ENCODE results near the gene CCDC51.
"Not testable (repeated sequence)": the region's sequence is repeated elsewhere in the genome, so short reads cannot be mapped to it uniquely, and the experiment has no call there.

Gene CCDC51

DNA sequence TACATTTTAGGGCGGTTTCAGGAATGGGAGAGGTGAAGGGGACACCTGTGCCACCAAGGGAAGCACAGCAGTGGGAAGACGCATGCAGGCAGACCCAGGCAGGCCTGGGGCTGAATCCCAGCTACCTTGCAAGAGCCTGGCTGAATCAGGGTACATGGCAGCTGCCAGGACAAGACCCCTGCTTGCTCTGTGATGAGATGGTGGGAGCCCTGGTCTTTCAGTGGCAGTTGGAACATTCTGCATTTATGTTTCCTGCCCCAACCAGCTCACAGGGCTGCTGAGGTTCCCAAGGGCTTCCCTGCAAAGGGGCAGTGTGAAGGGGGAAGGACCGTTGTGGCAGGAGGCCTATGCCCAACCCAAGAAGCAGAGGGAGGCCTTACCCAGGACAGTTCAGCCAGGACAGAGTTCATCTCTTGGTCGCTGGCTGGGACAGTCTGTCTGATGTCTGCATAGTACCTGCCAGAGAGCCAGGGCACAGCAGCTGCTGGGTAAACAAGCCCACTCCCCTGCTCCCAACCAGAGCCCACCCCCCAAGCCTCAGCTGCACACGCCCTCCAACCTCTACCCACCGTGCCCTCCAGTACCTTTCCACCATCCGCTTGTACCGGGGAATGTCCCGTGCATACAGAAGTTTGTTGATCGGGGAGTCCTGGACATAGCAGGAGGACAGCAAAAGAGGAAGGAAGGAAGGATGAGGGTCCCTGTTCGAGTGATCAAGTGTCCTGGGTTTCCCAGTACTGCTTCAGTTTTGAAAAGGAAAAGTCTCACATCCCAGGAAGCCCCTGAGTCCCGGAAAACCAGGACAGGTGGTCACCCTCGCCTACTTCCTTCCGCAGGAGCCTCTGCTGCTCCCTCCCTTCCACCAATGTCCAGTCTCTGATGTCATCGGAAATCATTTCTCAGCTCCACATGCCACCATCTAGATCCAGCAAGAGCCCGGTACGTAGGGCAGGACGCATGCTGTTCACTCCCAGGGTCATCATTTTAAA is 33.2 kb downstream of the CCDC51 start:
- no peak for DNase-seq (ENCODE audit: low read depth in 2 of 2)

DNA sequence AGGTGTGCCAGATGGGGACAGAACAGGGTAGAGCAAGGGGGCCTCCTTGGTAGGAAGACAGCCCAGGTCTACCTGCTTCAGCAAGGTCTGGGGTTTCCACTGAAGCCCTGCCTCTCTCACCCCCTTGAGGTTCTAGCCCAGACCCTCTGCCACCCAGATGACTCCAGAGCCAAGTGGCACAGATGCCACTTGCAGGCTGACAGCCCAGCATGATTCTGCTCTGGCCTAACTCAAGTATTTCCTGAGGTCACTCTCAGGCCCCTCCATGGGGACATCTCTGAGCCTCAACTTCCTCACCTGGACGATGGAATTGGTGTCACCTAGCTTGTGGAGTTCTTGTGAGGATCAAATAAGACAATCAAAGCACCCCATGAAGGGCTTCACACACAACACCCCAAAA is 33.9 kb downstream of the CCDC51 start:
- no peak for DNase-seq (ENCODE audit: low read depth in 2 of 2)

DNA sequence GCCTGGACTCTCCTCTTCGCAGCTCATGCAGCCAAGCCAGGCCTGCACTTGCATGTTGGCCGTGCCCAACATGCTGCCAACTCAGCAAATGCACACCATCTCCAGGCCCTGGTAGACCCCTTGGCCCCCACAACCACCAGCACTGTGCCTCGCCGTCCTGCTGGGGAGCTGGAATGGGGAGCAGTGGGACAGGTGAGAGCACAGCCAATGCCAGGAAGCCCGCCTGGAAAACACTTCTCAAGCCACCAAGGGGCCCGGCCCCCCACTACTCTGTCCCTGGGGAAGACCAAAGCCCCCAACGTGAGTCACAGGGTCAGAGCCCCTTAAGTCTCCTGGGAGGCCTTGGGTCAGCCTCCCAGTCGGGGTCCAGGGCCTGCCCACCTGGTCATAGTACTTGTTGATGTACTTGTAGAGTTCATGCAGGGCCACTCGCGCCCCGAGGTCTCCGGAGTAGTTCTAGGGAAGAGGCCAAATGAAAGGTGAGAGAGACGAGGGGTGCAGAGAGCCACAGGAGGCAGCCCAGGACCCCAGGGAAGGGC is 34.5 kb downstream of the CCDC51 start:
- no peak for DNase-seq (ENCODE audit: low read depth in 2 of 2)

DNA sequence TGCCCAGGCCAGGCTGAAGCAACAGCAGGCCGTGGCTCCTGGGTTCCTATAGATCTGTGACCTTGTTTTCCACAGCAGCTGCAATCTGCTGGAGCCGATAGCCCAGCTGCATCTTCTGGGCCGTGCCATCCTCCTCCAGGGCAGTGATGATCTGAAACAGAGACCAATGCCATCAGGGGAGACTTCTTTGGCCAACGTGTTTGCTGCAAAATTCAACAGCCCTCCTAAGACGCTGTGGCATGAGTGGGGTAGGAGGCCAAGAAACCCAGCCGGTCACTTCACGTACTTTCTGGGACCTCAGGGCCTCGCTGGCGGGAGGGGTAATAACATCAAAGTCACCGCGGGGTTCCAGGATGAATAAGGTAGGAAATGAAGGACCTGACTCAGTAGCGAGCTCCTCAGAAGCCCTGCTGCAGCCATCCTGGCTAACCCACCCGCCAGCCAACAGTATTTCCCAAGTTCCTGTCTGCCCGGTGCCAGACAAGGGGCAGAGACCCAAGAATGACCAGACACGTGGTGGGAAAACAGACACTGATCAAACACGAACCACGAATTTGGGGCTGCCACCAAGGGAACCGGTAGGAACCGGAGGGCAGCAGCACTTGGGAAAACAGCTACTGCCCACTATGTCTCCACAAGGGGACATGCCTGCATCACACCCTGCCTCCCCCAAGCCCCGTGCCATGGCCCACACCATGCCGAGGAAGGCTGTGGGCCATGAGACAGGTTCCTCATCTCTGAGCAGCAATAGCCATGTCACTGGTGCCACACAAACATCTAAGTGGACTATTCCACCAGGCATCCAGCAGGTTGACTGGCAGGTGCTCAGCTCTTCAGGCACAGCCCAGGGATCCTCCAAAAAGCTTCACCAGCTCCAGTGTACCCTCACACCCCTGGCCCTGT is 35.2 kb downstream of the CCDC51 start:
- no peak for DNase-seq (ENCODE audit: low read depth in 2 of 2)

DNA sequence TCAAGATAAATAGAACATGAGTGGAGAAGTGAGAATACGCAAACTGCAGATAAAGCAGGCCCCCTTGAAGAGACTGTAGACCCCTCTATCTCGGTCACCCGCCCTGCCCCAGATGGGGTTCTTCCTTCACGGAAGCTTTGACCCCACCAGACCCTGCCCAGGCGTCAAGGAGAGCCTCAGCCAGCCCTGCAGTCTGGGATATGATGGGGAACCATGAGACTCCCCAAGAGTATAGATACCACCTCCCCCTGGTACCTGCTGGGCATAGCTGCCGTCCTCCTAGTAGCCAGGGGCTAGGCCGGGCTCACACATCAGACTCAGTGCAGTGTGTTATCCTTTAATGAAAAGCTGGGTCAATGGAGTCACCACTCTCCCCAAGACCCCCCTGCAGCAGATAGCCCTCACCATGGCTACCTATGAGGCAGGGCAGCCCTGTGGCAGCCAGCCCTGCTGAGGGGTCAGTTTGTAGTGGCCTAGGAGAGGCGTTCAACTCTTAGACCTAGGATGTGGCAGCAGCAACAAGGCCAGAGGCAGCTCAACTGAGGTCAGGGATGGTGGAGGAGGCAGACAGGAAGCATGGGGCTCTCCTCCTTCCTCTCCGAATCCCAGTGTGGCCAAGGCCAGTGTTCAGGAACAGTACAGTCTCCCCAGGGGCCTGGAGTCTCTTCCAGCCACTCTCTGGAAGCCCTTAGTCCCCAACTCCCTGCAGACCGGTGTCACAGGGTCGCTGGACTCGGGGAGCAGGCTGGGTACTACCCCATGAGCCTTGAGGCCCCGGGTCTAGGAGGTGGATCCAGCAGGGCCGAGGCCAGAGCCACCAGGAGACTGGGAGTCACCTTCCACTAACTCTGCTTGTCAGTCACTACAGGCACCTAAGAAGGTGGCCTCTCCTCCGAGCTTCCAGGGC is 36.1 kb downstream of the CCDC51 start:
- no peak for DNase-seq (ENCODE audit: low read depth in 2 of 2)

DNA sequence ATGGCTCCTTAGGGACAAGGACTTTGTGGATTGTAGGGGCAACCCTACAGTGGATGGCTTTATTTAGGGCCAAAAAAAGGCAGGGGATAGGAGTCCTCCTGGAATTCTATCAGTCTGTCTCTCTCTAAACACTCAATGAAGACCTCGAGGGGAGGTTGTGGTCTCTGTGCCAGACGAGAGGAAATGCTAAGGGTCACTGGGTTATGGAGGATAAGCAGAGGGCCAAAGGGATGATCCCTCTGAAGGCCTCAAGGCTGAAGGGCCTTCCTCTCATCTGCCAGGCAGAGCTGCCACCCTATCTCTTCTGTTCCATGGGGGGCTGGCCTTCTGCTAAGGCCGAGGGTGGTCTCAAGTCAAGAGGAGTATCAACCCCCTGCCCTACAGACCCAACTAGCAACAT is 37.0 kb downstream of the CCDC51 start:
- no peak for DNase-seq (ENCODE audit: low read depth in 2 of 2)

DNA sequence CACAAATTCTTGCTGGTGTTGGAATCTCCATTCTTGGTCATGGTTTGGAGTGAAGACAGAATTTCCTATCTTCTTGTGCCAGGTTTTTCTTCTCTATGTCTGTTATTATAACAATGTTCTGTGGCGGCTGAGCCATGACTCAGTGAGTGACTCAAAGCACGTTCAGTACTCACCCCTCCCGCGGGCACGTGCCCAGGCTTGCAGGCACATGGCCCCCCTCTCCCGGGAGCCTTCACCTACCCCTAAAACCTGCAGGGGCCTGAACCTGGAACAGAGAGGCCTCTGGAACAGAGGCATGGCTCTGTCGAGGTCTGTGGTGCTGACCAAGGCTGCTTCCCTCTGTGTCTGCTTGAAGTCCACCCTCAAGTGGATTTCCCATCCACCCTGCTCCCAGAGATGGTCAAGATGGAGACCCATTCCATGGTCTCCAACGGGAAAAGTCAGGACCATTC is 37.6 kb downstream of the CCDC51 start:
- no peak for DNase-seq (ENCODE audit: low read depth in 2 of 2)

DNA sequence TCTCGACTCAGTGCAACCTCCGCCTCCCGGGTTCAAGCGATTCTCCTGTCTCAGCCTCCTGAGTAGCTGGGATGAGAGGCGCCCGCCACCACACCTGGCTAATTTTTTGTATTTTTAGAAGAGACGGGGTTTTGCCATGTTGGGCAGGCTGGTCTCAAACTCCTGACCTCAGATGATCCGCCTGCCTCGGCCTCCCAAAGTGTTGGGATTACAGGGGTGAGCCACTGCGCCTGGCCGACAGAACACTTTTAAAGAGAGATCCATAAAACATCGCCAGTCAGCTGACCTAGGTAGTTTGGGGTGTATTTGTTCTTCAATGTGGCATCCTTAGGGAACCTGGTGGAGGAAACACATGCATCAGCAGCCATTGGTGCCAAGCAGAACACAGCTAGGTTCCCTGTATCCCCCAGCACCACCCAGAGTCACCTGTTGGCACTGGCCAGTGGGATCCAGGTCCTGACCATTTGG is 38.5 kb downstream of the CCDC51 start:
- not testable (repeated sequence) for DNase-seq (ENCODE audit: low read depth in 2 of 2)

DNA sequence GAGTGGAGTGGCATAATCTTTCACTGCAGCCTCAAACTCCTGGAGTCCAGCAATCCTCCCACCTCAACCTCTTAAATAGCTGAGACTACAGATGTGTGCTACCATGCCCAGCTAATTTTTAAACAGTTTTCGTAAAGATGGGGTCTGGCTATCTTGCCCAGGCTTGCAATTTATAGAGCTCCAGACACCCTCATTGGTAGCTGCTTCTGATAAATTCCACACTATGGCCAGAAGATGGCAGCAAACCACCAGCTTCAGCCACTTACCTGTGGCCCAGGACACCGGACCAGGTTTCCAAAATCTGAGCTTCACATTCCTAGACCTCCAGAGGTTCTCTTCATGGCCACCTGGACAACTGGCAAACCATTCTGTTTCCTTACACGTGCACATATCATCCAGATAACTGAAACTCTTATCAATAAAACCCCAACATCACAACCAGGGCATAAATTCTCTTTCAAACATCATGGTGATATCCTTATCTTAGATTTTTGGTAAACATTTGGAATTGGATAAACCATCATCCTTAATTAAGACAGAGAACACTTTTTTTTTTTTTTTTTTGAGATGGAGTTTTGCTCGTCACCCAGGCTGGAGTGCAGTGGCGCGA is 39.0 kb downstream of the CCDC51 start:
- DNase-seq (ENCODE audit: low read depth in 2 of 2), result peak; percentile 32 to 44

DNA sequence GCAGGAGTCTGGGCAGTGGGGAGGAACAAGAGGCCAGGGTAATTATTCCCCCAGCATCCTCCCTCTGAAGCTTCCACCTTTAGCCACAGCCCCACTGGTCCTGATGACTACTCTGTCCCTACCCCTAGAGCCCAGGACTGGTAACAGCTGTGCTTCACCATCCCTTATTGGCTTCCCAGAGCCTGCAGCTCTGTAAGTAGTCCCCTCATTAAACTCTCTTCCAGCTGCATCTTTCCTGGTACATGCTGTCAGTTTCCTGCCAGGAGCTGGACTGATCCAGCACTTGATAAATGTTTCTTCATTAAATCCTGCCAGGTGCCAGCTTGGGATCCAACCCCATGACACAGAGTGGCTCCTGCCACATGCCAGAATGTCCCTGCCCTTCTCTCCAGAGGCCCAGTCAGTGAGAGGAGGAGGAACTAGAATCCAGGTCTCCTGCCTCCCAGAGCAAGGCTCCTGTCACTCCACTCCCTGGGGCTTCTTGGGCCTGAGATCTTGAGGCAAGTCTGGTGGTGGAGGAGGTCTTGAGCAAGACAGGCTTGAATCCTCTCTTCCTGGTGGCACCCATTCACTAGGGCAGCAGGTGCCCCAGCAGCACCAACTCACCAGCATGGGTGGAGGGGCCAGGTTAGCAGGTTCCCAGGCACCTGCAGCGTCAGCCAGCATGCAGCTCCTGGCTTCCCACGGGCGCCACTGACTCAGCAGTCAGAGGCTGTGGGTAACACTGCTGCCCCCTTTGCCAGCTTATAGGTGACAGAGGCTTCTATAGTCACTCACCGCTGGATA is 40.3 kb downstream of the CCDC51 start:
- DNase-seq (ENCODE audit: low read depth in 2 of 2), result no peak

DNA sequence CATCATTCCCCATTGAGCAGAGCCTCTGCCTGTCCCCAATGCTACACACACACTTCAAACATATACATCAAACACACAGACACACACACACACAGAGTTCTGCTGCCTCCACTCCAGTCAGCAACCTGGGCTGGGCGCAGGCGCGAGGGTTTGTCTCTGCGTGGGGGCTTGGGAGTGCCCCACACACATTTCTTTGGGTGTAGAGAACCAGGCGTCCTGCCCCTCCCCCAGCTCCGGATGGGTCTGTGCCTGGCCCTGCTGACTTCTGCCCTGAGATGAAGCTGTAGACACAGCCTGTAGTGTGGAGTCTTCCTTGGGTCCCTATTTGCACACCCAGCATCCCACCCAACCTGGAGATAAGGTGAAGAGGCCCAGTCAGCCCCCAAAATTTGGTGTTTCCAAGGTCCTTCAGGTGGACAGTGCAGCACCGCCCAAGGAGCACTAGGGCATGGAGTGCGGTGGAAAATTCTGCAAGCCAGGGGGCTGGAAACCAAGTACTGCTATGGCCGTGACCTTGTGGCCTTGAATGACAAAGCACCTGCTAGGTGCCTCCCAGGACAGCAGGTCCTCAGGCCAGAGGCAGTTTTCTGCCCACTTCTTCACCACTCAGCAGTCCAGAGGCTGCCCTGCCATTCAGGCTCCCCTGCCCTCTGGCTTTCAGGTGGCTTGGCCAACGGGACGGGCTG is 41.1 kb downstream of the CCDC51 start:
- DNase-seq (ENCODE audit: low read depth in 2 of 2), result no peak

DNA sequence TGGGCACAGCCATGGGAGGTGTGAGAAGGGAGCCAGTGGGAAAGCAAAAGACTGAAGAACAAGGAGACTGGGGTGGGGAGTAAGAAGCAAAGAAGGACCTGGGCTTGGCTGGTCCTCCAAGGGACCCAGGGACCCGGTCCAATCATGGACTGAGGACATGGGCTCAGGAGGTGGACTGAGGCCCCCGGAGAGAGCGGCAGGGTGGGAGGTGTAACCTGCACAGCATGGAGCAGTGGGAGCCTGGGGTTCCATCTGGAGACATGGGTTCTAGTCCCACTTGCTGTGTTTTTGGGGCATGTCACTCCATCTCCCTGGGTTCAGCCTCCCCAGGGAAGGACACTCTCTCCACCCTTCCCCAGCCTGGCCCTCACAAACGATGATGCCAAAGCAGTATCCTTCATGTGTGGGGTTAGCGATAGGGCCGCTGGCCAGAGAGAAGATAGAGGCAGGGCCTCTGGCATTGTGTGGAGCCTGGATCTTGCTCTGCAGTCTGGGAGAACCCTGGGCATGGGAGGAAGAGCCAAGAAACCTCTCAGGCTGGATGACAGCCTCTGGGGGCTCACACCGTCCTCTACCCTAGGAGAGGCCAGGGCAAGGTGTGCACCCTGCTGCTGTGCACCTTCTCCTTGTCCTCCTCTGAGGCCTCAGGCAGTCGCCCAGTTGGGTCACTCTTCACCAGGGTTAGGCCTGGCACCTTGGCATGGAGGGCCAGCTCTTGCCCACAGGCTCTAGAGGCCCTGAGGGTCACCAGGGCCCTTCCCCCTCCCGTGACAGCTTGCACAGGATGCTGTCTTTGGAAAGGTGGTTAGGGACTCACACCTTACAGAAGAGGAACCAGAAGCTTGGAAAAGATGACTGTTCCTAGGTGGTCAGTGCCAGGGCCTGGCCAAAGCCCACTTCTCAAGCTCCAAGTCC is 41.9 kb downstream of the CCDC51 start:
- DNase-seq (ENCODE audit: low read depth in 2 of 2), result no peak

DNA sequence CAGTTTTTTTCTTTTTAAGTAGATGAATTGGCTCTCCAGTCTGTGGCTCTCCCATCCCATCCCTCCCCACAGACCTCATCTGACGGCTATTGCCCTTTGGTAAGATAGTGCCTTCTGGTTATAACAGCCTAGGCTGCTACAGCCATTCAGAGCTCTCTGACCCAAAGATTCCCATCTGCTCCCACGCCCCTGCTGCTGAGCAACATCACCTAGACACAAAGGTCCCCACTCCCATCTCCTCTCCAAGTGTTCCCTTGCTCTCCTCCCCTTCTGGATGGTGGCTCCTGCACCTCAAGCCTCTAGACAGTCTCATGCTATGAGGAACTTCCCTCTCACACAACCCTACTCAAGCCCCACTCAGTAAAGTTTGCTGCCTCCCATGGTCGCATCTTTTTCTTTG is 44.2 kb downstream of the CCDC51 start:
- no peak for DNase-seq (ENCODE audit: low read depth in 2 of 2)

DNA sequence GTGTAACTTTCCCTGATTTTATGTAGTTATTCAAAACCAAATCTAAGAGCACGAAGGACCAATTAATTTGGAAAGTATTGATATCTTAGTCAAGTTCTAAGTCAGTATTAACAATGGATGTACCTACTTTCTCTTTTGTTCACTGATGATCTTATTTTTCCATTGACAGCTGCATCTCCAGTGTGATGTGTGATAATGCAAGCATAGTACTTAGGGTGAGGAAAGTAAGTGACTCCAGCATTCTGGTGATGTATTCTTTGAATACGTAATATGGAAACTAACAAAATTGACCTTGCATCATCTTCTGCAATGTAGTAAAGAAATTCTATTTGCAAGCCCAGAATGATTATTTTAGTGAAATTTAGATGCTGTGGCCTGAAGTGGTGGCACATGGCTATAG is 45.5 kb downstream of the CCDC51 start:
- no peak for DNase-seq (ENCODE audit: low read depth in 2 of 2)

DNA sequence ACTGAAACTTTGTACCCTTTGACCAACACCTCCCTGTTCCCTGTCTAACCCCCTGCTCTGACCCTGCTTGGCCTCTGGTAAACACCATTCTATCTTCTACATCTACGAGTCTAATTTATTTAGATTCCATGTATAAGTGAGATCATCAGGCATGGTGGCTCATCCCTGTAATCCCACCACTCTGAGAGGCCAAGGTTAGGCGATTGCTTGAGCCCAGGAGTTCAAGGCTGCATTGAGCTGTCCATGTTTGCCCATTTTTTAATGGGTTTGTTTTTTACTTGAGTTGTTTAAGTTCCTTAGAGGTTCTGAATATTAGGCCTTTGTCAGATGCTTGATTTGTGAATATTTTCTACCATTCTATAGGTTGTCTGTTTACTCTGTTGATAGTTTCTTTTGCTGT is 51.0 kb downstream of the CCDC51 start:
- no peak for DNase-seq (ENCODE audit: low read depth in 2 of 2)

DNA sequence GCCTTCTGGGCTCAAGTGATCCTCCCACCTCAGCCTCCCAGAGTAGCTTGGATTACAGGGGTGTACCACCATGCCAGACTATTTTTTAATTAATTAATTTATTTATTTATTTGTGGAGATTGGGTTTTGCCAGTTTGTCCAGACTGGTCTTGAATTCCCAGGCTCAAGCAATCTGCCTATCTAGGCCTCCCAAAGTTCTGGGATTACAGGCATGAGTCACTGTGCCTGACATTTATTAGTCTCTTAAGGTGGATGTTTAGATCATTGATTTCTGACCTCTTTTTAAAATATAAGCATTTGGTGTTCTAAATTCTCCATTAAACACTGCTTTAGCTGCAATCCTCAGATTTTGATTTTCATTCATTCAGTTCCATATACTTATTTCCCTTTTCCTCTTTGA is 52.3 kb downstream of the CCDC51 start:
- DNase-seq (ENCODE audit: low read depth in 2 of 2), result no peak

Data from stimulated activated CD8-positive, alpha-beta memory T cell treated with anti-CD3 and anti-CD28 coated beads, Interleukin-7, amount 100 ng/mL, for 4 hours (primary cell).